CD14-positive monocyte (primary cell): ENCODE data around the gene GCDH. TPM values are rescaled to one million over a fixed set of nuclear protein-coding genes. Genes with fewer than 3 reads are reported as not detected.

Experiments
- DNase-seq, 3 donors: peaks; one replicate each; pipeline ENCODE4 v3.0.0-alpha.2; 2011 to 2022
- H2AFZ ChIP-seq: 2 replicates; pipeline ENCODE4 v1.6.0; 2012; ENCODE audit warnings: mild to moderate bottlenecking, low read depth, low read length, inconsistent platforms; ENCODE audit not compliant: insufficient read depth, poor library complexity, severe bottlenecking
- H3K27ac ChIP-seq, 2 donors: 1 replicate in 1 of 2; 2 replicates in 1 of 2; pipeline ENCODE4 v1.5.1; 2012 to 2013; ENCODE audit warnings: low read length in 2 of 2, control low read depth in 1 of 2, inconsistent platforms in 1 of 2, low read depth in 1 of 2, mild to moderate bottlenecking in 1 of 2
- H3K27me3 ChIP-seq, 2 donors: one replicate each; pipeline versions ENCODE4 v1.6.0 to v1.6.1; 2011 to 2013; ENCODE audit warnings: low read length in 2 of 2; ENCODE audit not compliant: control insufficient read depth in 2 of 2, insufficient read depth in 2 of 2
- H3K36me3 ChIP-seq, 2 donors: replicated peaks in 1 of 2; 1 replicate in 1 of 2; 2 replicates in 1 of 2; pipeline versions ENCODE4 v1.5.1 to v1.6.1; 2012 to 2013; ENCODE audit warnings: low read length in 2 of 2, control low read depth in 1 of 2, inconsistent platforms in 1 of 2, mild to moderate bottlenecking in 1 of 2; ENCODE audit not compliant: insufficient read depth in 2 of 2, control insufficient read depth in 1 of 2
- H3K4me1 ChIP-seq, 2 donors: 1 replicate in 1 of 2; 2 replicates in 1 of 2; pipeline versions ENCODE4 v1.5.1 to v1.6.1; 2012 to 2013; ENCODE audit warnings: low read length in 2 of 2, control low read depth in 1 of 2, inconsistent platforms in 1 of 2, mild to moderate bottlenecking in 1 of 2, moderate library complexity in 1 of 2; ENCODE audit not compliant: insufficient read depth in 2 of 2, control insufficient read depth in 1 of 2
- H3K4me2 ChIP-seq: replicated peaks from 2 replicates; pipeline ENCODE3; 2012; ENCODE audit warnings: low read length, moderate library complexity, mild to moderate bottlenecking; ENCODE audit not compliant: poor library complexity, severe bottlenecking; ENCODE audit errors: extremely low read depth
- H3K4me3 ChIP-seq, 3 experiments: fragments of 200-600 bp in 1 of 3; sonication (generic) in 1 of 3; replicated peaks in 1 of 3; 1 replicate in 2 of 3; 2 replicates in 1 of 3; pipeline ENCODE4 v1.5.1; 2011 to 2013; ENCODE audit warnings: low read length in 3 of 3, mild to moderate bottlenecking in 3 of 3, control low read depth in 2 of 3, low read depth in 2 of 3, inconsistent platforms in 1 of 3, moderate library complexity in 1 of 3
- H3K79me2 ChIP-seq: 2 replicates; pipeline ENCODE4 v1.6.0; 2012; ENCODE audit warnings: mild to moderate bottlenecking, control low read depth, inconsistent platforms, low read length, moderate library complexity; ENCODE audit not compliant: insufficient read depth
- H3K9ac ChIP-seq: 2 replicates; pipeline ENCODE4 v1.6.0; 2017; ENCODE audit warnings: low read length, mild to moderate bottlenecking; ENCODE audit not compliant: insufficient read depth, poor library complexity, severe bottlenecking
- H3K9me3 ChIP-seq, 2 donors: replicated peaks in 1 of 2; 1 replicate in 1 of 2; 2 replicates in 1 of 2; pipeline versions ENCODE4 v1.5.1 to v1.6.1; 2012 to 2013; ENCODE audit warnings: low read length in 2 of 2, control low read depth in 1 of 2; ENCODE audit not compliant: control insufficient read depth in 1 of 2, insufficient read depth in 1 of 2
- H4K20me1 ChIP-seq: 2 replicates; pipeline ENCODE4 v1.6.0; 2012; ENCODE audit warnings: mild to moderate bottlenecking, low read length, control low read depth, moderate library complexity; ENCODE audit not compliant: insufficient read depth
- H3K27ac Mint-ChIP-seq, 7 donors: one replicate each; pipeline ENCODE4 v1.8.0; 2020; ENCODE audit warnings: mild to moderate bottlenecking in 7 of 7, mixed read lengths in 7 of 7, moderate library complexity in 6 of 7, inconsistent platforms in 2 of 7
- H3K27me3 Mint-ChIP-seq, 3 donors: one replicate each; pipeline ENCODE4 v1.8.0; 2021 to 2022; ENCODE audit warnings: low read depth in 3 of 3, mild to moderate bottlenecking in 3 of 3, mixed read lengths in 3 of 3, moderate library complexity in 3 of 3, inconsistent platforms in 1 of 3
- H3K36me3 Mint-ChIP-seq, 2 donors: one replicate each; pipeline ENCODE4 v1.8.0; 2020; ENCODE audit warnings: mixed read lengths in 2 of 2, inconsistent platforms in 1 of 2, mild to moderate bottlenecking in 1 of 2
- H3K4me1 Mint-ChIP-seq: one replicate; pipeline ENCODE4 v1.8.0; 2020; ENCODE audit warnings: mild to moderate bottlenecking, mixed read lengths
- H3K4me3 Mint-ChIP-seq, 2 donors: one replicate each; pipeline ENCODE4 v1.8.0; 2020; ENCODE audit warnings: mild to moderate bottlenecking in 2 of 2, mixed read lengths in 2 of 2, moderate library complexity in 1 of 2
- H3K9me3 Mint-ChIP-seq, 7 donors: one replicate each; pipeline ENCODE4 v1.8.0; 2020 to 2022; ENCODE audit warnings: mixed read lengths in 7 of 7, mild to moderate bottlenecking in 6 of 7, moderate library complexity in 6 of 7, inconsistent platforms in 2 of 7
- CTCF ChIP-seq: fragments of 200-600 bp; IDR thresholded peaks from one replicate; pipeline ENCODE4 v1.8.0; 2022; ENCODE audit warnings: antibody characterized with exemption, mild to moderate bottlenecking
- WGBS: methylation state at CpG from one replicate; pipeline ENCODE4 v1.1.5; 2013; ENCODE audit warnings: missing lambda C conversion rate; ENCODE audit not compliant: insufficient coverage; 5-methylcytosine and 5-hydroxymethylcytosine counted together
- intact Hi-C, 2 donors: fragments of 100-400 bp; cut with micrococcal nuclease; formaldehyde crosslinking; loops; one replicate each; pipeline versions ENCODE4 v1.15.0 to v1.15.1; 2023
- polyA plus RNA-seq, 3 donors: library from polyadenylated mRNA; depleted of rRNA in 1 of 3; unstranded in 2 of 3; stranded (reverse) in 1 of 3; fragments of 300-500 nt in 2 of 3; fragments of >200 nt in 1 of 3; fragmentation: Illumina TruSeq in 2 of 3; gene quantifications; 1 replicate in 2 of 3; 2 replicates in 1 of 3; pipeline ENCODE4 v1.2.3, GENCODE V29; 2012 to 2021

Gene GCDH
- polyA plus RNA-seq, 3 donors = 7.3 to 30.5 (median 9.6) TPM

GRCh38 chr19:12943437-12944044 lies 52.6 kb downstream of the GCDH start:
- Histone ChIP-seq H4K20me1 (peaks cover 57% of the 10 kb centered on the region), H3K79me2 (peaks cover 82% of the 10 kb centered on the region), H3K9me3 (no peaks in the 10 kb centered on the region), H3K36me3 (peaks cover 45 to 63% of the 10 kb centered on the region in 2 donors), H3K27ac (peak overlapping the region in 1 of 2 donors; percentile 71), H3K4me3 (no peak overlapping the region), H3K27me3 (no peaks in the 10 kb centered on the region), H2AFZ (no peak overlapping the region), H3K4me2 (no peak overlapping the region), H3K4me1 (peaks cover 41 to 69% of the 10 kb centered on the region in 2 donors), H3K9ac (no peak overlapping the region)
- Mint-ChIP-seq H3K4me3 (no peak overlapping the region), H3K27ac (peak overlapping the region; percentile 49 to 87 (median 74)), H3K4me1 (peaks cover 52% of the 10 kb centered on the region), H3K9me3 (no peaks in the 10 kb centered on the region), H3K27me3 (no peaks in the 10 kb centered on the region), H3K36me3 (peaks cover 57 to 65% of the 10 kb centered on the region in 2 donors)
- WGBS = 63% methylated on average over 9 of the region's 18 CpGs
- intact Hi-C loops = no loop called here
- TF ChIP-seq CTCF = no peak
- DNase-seq = peak in 1 of 3 donors; percentile 39

- H3K27me3 Mint-ChIP-seq = no peaks in the 10 kb centered on the region
- H3K36me3 Mint-ChIP-seq = peaks cover 63 to 71% of the 10 kb centered on the region in 2 donors
- H3K27me3 ChIP-seq = no peaks in the 10 kb centered on the region
- H3K27ac Mint-ChIP-seq = peak overlapping the region; percentile 91 to 95 (median 94)
- intact Hi-C loops = no loop called here
- no peak overlapping the region for H2AFZ ChIP-seq
- H3K79me2 ChIP-seq = peaks cover 80% of the 10 kb centered on the region
- H3K4me3 Mint-ChIP-seq = no peak overlapping the region
- no peak for TF ChIP-seq CTCF
- no peaks in the 10 kb centered on the region for H3K9me3 ChIP-seq
- DNase-seq = no peak
- peaks cover 51% of the 10 kb centered on the region for H4K20me1 ChIP-seq
- peaks cover 37 to 65% of the 10 kb centered on the region in 2 donors for H3K4me1 ChIP-seq
- no peak overlapping the region for H3K4me2 ChIP-seq
- no peak overlapping the region for H3K4me3 ChIP-seq
- H3K27ac ChIP-seq = peak overlapping the region; percentile 78 to 93
- H3K36me3 ChIP-seq = peaks cover 51 to 69% of the 10 kb centered on the region in 2 donors
- WGBS = no CpG with 5 or more reads among the region's 2 CpGs
- H3K4me1 Mint-ChIP-seq = peaks cover 48% of the 10 kb centered on the region
- H3K9me3 Mint-ChIP-seq = no peaks in the 10 kb centered on the region
- no peak overlapping the region for H3K9ac ChIP-seq
These were observed 53.2 kb downstream of the GCDH start for GRCh38 chr19:12944104-12944674.
